Hematopoietic multipotent progenitor cell treated with erythropoietin and hydrocortisone succinate and interleukin-3 and kit ligand, for 4 days (in vitro differentiated cells): ENCODE data around the gene LURAP1L.

Experiments used
- DNase-seq: peaks from one replicate; pipeline ENCODE4 v3.0.0-alpha.2; 2015

LURAP1L gene

GRCh38 chr9:12777121-12778022 is 2.6 kb downstream of the LURAP1L start:
- DNase-seq = no peak

GRCh38 chr9:12778389-12778788 is 3.6 kb downstream of the LURAP1L start:
- DNase-seq = no peak

DNA sequence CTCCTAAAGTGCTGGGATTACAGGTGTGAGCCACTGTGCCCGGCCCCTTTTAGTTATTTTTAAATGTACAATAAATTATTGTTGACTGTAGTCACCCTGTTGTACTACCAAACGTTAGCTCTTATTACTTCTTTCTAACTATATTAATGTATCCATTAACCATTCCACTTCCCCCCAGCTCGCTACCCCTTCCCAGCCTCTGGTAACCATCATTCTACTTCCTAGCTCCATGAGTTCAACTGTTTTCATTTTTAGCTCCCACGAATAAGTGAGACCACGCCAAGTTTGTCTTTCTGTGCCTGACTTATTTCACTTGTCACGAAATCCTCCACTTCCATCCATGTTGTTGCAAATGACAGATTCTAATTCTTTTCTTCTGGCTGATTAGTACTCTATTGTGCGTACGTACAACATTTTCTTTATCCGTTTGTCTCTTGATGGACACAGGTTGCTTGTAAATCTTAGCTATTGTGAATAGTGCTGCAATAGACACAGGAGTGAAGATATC is 6.5 kb downstream of the LURAP1L start:
- DNase-seq = no peak

- no peak for DNase-seq
Observed at GRCh38 chr9:12783767-12784460, 9.1 kb downstream of the LURAP1L start.

- DNase-seq = peak; percentile 49
Observed at GRCh38 chr9:12784461-12785259, 9.8 kb downstream of the LURAP1L start.

DNA sequence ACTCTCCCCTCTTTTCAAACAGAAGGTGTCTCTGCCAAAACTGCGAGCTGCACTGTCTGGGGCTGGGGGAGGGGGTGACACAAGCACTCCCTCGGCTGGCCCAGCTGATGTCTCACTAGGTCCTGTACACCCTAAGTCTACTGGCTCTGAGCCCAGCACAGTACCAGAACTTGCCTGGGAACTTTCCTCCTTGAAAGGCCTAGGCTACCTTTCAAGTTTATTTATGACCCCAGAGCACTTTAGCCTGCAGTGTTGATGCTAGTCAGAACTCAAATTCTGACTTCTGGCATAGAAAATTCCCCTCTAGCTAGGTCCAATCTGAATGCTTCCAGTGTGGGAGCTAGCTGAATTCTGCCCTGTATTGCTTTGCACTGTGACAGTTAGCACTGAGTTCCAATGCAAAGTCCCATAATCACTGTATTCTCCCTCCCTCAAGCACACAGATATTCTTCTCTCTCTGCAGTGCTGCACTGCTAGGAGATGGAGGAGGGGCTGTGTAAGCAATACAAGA is 10.5 kb downstream of the LURAP1L start:
- DNase-seq = no peak

GRCh38 chr9:12785941-12786340 is 11.1 kb downstream of the LURAP1L start:
- DNase-seq = no peak

DNA sequence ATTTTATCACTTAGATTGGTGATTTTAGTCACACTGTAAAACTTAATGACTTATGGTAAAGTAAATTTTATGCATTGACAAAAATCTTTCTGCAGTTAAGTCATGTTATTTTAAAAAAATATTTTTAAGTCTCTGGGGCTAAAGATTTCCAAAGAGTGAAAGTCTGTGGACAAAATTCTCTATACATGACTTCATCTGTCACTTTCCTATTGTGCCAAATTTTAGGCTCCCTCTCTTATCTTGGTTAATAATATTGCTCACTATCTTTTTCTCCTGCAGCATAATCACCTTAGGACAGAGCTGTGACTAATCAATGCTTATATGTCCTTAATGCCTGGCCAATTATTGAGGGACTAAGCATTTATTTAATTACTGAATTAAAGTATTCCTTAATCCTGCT is 15.2 kb downstream of the LURAP1L start:
- no peak for DNase-seq

DNA sequence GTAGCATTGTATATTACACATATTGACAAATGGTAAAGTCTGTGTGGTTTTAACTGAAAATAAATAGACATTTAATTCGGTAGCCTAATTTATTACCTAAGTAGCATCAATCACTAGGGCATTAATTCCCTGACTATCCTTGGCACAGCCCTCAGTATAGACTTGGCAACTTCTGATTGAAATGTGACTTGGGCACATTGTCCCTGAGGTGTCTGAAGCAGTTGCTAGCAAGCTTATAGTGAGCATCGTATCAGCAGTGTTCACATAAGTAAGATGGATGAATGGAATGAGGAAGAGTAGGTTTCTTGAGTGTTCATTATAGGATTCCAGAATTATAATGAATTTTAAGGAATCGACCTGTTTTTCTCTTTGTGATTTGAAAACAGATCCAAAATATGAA is 16.1 kb downstream of the LURAP1L start:
- DNase-seq = no peak

- no peak for DNase-seq
Observed at GRCh38 chr9:12794101-12794799, 19.4 kb downstream of the LURAP1L start.

GRCh38 chr9:12796601-12797000 is 21.8 kb downstream of the LURAP1L start:
- no peak for DNase-seq

DNA sequence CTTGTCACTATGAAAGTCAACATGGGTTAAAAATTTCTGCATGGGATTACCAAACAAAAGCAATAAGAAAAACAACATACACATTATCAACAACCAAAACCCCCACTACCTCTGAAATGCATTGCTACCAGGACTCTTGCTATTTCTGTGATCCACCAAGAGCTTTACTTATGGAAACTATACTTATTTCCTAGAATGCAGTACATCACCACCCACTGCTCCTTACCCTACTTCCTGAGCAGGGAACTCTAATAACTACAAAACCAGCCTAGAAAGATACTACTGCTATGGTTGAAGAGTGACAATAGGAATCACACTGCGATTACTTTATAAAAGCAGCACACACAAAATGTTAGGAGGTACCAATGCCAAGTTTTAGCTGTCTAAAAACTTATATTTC is 22.2 kb downstream of the LURAP1L start:
- no peak for DNase-seq

DNA sequence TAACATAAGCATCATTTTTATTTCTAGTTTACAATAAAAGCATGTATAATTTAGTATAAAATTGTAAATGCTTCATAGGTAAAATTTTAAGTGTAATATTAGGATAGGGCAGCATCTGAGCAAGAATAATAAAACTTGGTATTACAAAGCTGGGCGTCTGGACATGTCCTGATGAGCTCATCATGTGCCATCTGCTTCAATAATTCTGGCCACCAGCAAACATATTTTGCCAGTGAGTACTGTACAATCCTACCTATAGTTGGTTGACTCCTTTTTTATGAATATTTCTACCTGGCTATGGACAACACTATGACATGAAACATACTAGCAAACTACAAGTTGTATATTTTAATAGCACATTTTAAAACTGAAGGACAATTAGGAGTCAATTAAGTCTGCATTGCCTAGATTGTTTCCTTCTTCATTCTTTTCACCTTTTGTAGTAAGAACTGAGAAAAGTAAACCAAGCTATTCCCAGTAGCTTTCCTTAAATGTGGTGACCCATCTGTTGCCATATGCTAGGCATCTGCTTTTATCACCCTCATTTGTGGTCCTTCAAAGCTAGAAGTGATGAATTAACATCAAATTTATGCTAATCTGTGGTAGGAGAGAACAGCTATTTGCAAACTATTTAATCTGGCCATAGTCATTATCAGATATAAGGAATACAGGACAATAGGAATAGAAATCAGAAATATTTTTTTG is 23.4 kb downstream of the LURAP1L start:
- no peak for DNase-seq

GRCh38 chr9:12801187-12801586 is 26.4 kb downstream of the LURAP1L start:
- DNase-seq = no peak

DNA sequence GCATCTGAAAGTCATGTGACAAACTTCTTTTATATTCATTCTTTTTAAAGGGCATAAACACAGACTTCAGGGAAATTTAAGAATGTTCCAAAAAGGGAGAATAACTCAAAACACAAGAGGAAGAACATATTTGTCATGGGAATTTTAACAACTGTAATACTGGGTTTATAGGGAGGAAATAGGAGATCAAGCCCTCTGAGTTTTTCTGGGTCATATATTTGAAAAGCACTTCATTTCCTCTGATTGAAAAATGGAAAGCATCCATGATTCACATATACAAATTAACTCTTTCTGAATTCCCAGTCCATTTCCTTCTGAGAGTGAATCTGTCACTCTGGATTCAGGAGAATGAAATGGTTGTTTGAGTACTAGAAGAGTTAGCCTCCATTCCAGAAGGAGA is 26.8 kb downstream of the LURAP1L start:
- no peak for DNase-seq

DNA sequence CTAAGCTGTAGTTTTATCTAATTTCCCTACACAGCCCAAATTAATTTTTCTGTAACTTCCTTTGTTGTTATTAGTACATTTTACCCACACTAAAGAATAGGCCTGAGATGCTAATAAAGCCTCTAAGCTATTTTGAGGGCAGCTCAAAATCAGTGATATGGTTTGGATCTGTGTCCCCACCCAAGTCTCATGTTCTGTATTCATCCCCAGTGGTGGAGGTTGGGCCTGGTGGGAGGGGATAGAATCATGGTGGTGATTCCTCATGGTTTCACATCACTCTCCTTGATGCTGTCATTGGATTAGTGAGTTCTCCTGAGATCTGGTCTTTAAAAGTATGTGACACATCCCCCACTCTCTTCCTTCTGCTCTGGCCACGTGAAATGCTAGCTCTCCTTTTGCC is 27.3 kb downstream of the LURAP1L start:
- DNase-seq = no peak

- DNase-seq = no peak
Observed at GRCh38 chr9:12808569-12808968, 33.7 kb downstream of the LURAP1L start.

DNA sequence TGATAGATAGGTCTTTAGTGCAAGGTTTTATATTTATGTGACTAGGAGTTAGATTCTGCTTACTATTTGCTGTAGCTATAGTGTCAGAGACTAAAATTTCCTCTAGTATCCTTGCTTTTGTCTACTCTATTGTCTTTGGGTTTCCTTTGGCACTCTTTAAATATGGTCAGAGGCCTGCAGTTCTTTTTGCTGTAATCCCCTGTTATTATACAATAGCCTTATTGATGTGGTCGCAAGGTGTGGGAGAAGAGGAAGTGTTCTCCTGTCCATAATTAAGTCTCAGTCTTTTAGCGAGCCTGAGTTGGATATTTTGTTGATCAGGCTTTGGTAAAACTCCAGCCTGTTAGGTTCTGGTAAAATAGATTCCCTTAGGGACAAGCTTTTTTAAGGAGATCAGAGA is 34.9 kb downstream of the LURAP1L start:
- DNase-seq = no peak

GRCh38 chr9:12811935-12812334 is 37.1 kb downstream of the LURAP1L start:
- DNase-seq = no peak

GRCh38 chr9:12812710-12813109 is 37.9 kb downstream of the LURAP1L start:
- DNase-seq = no peak

DNA sequence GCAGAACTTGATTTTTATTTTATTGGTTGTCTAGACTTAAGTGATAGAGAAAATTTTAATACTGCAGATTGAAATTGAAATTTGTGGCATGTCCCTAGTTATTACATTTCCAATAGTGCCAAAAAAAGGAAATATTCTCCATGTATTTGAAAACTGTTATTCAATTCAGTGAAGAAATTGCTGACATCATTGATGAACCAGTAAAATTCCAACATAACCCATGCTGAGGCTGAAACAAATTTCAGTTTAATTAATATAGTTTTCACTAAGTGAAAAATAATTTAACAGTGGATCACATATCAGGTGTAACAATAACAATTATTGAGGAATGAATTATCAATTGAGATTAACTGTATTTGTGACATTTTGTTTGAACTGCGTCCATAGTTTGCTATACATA is 38.7 kb downstream of the LURAP1L start:
- no peak for DNase-seq
